Measurements from ENCODE around the gene SDK1. TPM values are rescaled to one million over a fixed set of nuclear protein-coding genes. Genes with fewer than 3 reads are reported as not detected.
"Not testable (repeated sequence)": the region's sequence is repeated elsewhere in the genome, so short reads cannot be mapped to it uniquely, and the experiment has no call there.

Gene SDK1
- total RNA-seq, 1 experiment from 2014 or later, result 9.3 TPM

DNA sequence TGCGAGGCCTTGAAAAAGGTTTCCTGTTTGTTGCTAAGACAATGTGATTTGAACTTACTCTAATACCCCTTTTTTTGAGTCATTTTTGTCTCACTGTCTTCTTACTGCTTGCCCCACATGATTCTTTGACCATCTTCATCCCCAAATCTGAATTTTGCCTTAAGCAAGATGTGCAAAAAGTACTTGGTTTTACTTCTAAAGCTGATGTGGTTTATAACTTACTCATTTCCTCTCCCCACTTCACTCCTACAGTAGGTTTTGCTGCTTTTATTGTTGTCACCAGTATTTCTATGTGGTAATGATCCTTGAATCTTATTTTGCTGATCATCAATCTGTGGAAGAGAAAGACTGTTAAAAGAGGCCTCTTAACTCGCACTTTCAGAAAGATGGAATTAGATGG lies 396.4 kb downstream of the SDK1 start:
- Mint-ChIP-seq H3K36me3 (no peaks in the 10 kb centered on the region), H3K27me3 (ENCODE audit: low read depth) (no peaks in the 10 kb centered on the region), H3K27ac (no peak overlapping the region), H3K4me1 (peaks cover 14% of the 10 kb centered on the region), H3K9me3 (no peaks in the 10 kb centered on the region), H3K4me3 (no peak overlapping the region)
- ChIA-PET CTCF (no interaction called here), POLR2A (interaction anchor here (0.5 kb wide), 1 partner anchor 221 kb away, joined by 8 read pairs; no protein-coding TSS in a partner anchor)
- TF ChIP-seq, protein P1, sequence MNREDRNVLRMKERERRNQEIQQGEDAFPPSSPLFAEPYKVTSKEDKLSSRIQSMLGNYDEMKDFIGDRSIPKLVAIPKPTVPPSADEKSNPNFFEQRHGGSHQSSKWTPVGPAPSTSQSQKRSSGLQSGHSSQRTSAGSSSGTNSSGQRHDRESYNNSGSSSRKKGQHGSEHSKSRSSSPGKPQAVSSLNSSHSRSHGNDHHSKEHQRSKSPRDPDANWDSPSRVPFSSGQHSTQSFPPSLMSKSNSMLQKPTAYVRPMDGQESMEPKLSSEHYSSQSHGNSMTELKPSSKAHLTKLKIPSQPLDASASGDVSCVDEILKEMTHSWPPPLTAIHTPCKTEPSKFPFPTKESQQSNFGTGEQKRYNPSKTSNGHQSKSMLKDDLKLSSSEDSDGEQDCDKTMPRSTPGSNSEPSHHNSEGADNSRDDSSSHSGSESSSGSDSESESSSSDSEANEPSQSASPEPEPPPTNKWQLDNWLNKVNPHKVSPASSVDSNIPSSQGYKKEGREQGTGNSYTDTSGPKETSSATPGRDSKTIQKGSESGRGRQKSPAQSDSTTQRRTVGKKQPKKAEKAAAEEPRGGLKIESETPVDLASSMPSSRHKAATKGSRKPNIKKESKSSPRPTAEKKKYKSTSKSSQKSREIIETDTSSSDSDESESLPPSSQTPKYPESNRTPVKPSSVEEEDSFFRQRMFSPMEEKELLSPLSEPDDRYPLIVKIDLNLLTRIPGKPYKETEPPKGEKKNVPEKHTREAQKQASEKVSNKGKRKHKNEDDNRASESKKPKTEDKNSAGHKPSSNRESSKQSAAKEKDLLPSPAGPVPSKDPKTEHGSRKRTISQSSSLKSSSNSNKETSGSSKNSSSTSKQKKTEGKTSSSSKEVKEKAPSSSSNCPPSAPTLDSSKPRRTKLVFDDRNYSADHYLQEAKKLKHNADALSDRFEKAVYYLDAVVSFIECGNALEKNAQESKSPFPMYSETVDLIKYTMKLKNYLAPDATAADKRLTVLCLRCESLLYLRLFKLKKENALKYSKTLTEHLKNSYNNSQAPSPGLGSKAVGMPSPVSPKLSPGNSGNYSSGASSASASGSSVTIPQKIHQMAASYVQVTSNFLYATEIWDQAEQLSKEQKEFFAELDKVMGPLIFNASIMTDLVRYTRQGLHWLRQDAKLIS (CRISPR knock-in tag; IDR thresholded peaks at IDR 0.05; ENCODE audit: borderline replicate concordance), result no peak
- TF ChIP-seq ELF4 (CRISPR knock-in tag; IDR thresholded peaks at IDR 0.05; ENCODE audit: low read depth) (no peak), NR1H2 (CRISPR knock-in tag; IDR thresholded peaks at IDR 0.05) (no peak)
- TF ChIP-seq, protein P2, sequence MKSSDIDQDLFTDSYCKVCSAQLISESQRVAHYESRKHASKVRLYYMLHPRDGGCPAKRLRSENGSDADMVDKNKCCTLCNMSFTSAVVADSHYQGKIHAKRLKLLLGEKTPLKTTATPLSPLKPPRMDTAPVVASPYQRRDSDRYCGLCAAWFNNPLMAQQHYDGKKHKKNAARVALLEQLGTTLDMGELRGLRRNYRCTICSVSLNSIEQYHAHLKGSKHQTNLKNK (CRISPR knock-in tag; IDR thresholded peaks at IDR 0.05), result no peak
- ATAC-seq (no peak), DNase-seq (ENCODE audit: low spot score) (no peak)

DNA sequence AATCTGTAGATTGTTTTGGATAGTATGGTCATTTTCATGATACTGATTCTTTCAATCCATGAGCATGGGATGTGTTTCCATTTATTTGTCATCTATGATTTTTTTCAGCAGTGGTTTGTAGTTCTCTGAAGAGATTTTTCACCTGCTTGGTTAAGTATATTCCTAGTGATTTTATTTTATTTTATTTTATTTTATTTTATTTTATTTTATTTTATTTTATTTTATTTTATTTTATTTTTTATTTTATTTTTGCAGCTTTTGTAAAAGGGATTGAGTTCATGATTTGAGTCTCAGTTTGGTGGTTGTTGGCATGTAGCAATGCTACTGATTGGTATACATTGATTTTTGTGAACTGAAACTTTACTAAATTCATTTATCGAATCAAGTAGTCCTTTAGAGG lies 404.2 kb downstream of the SDK1 start:
- ChIA-PET POLR2A (no interaction called here), CTCF (no interaction called here)
- no peak overlapping the region for H3K27ac Mint-ChIP-seq
- no peak overlapping the region for H3K4me3 Mint-ChIP-seq
- H3K27me3 Mint-ChIP-seq (ENCODE audit: low read depth), result no peaks in the 10 kb centered on the region
- peaks cover 11% of the 10 kb centered on the region for H3K36me3 Mint-ChIP-seq
- H3K4me1 Mint-ChIP-seq, result no peaks in the 10 kb centered on the region; the same call in 1 of the 2 replicates
- TF ChIP-seq ESRRA (CRISPR knock-in tag; IDR thresholded peaks at IDR 0.05; ENCODE audit: borderline replicate concordance), result no peak
- peak; percentile 98 for TF ChIP-seq HMGA2 (CRISPR knock-in tag; IDR thresholded peaks at IDR 0.05)
- peaks cover 48% of the 10 kb centered on the region for H3K9me3 Mint-ChIP-seq
- no peak for ATAC-seq
- no peak for DNase-seq (ENCODE audit: low spot score)

DNA sequence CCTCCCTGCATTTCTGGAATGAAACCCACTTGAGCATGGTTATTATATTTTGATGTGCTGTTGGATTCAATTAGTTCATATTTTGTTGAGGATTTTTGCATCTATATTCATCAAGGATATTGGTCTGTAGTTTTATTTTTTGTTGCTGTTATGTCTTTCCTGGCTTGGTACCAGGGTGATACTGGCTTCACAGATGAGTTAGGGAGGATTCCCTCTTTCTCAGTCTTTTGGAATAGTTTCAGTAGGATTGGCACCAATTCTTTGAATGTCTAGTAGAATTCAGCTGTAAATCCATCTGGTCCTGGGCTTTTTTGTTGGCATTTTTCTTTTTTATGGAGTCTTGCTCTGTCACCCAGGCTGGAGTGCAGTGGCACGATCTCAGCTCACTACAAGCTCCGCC lies 405.0 kb downstream of the SDK1 start:
- ATAC-seq; POLR2A ChIA-PET; H3K27ac Mint-ChIP-seq; H3K4me3 Mint-ChIP-seq; DNase-seq (ENCODE audit: low spot score); H3K27me3 Mint-ChIP-seq (ENCODE audit: low read depth); H3K4me1 Mint-ChIP-seq; CTCF ChIA-PET: not testable (repeated sequence)
- peaks cover 48% of the 10 kb centered on the region for H3K9me3 Mint-ChIP-seq
- peaks cover 11% of the 10 kb centered on the region for H3K36me3 Mint-ChIP-seq

DNA sequence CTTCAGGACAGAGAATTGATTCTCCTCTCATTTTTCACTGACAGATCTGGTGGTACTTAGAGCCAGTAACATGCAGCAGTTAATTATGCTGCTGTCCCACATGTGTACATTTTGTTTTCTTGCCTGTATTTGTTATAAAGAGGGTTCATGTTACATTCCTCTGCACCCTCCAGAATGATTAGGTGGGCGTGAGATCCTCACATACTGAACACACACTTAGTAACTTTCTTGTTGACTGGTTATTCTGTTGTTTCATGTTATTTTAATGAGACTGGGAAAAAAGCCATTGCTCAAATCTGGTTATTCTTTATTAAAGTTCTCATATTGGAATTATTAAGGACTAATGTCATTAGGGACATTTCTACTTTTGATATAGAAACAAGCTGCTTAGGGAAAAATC lies 409.1 kb downstream of the SDK1 start:
- Mint-ChIP-seq H3K9me3 (peaks cover 46% of the 10 kb centered on the region), H3K36me3 (peaks cover 10% of the 10 kb centered on the region), H3K4me3 (no peak overlapping the region), H3K27me3 (ENCODE audit: low read depth) (no peaks in the 10 kb centered on the region), H3K4me1 (no peaks in the 10 kb centered on the region; the same call in 1 of the 2 replicates), H3K27ac (no peak overlapping the region)
- CTCF ChIA-PET, result interaction anchor here (0.9 to 1.6 kb wide), 2 partner anchors 12 to 516 kb away, joined by 3 to 4 read pairs; no protein-coding TSS in a partner anchor
- no peak for TF ChIP-seq FOXJ3 (CRISPR knock-in tag; IDR thresholded peaks at IDR 0.05; ENCODE audit: borderline replicate concordance)
- TF ChIP-seq, protein P3, sequence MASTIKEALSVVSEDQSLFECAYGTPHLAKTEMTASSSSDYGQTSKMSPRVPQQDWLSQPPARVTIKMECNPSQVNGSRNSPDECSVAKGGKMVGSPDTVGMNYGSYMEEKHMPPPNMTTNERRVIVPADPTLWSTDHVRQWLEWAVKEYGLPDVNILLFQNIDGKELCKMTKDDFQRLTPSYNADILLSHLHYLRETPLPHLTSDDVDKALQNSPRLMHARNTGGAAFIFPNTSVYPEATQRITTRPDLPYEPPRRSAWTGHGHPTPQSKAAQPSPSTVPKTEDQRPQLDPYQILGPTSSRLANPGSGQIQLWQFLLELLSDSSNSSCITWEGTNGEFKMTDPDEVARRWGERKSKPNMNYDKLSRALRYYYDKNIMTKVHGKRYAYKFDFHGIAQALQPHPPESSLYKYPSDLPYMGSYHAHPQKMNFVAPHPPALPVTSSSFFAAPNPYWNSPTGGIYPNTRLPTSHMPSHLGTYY (CRISPR knock-in tag; IDR thresholded peaks at IDR 0.05), result no peak
- no peak for TF ChIP-seq SOX15 (CRISPR knock-in tag; IDR thresholded peaks at IDR 0.05)
- no peak for TF ChIP-seq CBFB (CRISPR knock-in tag; IDR thresholded peaks at IDR 0.05; ENCODE audit: low read depth)
- no peak for TF ChIP-seq PRRX2 (CRISPR knock-in tag; IDR thresholded peaks at IDR 0.05)
- no peak for TF ChIP-seq IRF2 (CRISPR knock-in tag; IDR thresholded peaks at IDR 0.05; ENCODE audit: borderline replicate concordance, low read depth)
- POLR2A ChIA-PET, result no interaction called here
- ATAC-seq (no peak), DNase-seq (ENCODE audit: low spot score) (no peak)

Data from WTC11 (cell line).